ENCODE data around the gene PRKCI.
A peak's percentile ranks its signal among the peaks of the same experiment; 100 is the strongest.
"Not testable (repeated sequence)": the region's sequence is repeated elsewhere in the genome, so short reads cannot be mapped to it uniquely, and the experiment has no call there.

PRKCI gene

GRCh38 chr3:170259907-170260306, 37.7 kb downstream of the PRKCI start:
- ChIA-PET CTCF (no interaction called here), POLR2A (ENCODE audit: low non-redundant PET) (no interaction called here)
- peak overlapping the region; percentile 77; the same call in 1 of the 2 replicates for H3K27ac ChIP-seq
- DNase-seq (ENCODE audit: low spot score): peak; percentile 5
- no peak for TF ChIP-seq CTCF (conservative IDR thresholded peaks at IDR 0.05; ENCODE audit: low read depth)

- H3K27ac ChIP-seq: no peak overlapping the region
- no peak for DNase-seq (ENCODE audit: low spot score)
- no peak for TF ChIP-seq CTCF (conservative IDR thresholded peaks at IDR 0.05; ENCODE audit: low read depth)
- ChIA-PET CTCF (interaction anchor here (0.6 to 0.7 kb wide), 2 partner anchors 112 to 514 kb away, joined by 3 to 5 read pairs; no protein-coding TSS in a partner anchor), POLR2A (ENCODE audit: low non-redundant PET) (no interaction called here)
Observed at GRCh38 chr3:170267793-170268192, 45.6 kb downstream of the PRKCI start.

GRCh38 chr3:170269673-170270254, 47.5 kb downstream of the PRKCI start:
- CTCF ChIA-PET: interaction anchor here (0.6 kb wide), 1 partner anchor 355 kb away, joined by 3 read pairs; no protein-coding TSS in a partner anchor
- DNase-seq (ENCODE audit: low spot score); POLR2A ChIA-PET (ENCODE audit: low non-redundant PET); H3K27ac ChIP-seq: not testable (repeated sequence)

- H3K27ac ChIP-seq: no peak overlapping the region
- no peak for DNase-seq (ENCODE audit: low spot score)
- TF ChIP-seq CTCF (conservative IDR thresholded peaks at IDR 0.05; ENCODE audit: low read depth): no peak
- POLR2A ChIA-PET (ENCODE audit: low non-redundant PET): no interaction called here
- CTCF ChIA-PET: interaction anchor here (0.6 kb wide), 1 partner anchor 356 kb away, joined by 3 read pairs; no protein-coding TSS in a partner anchor
Observed at GRCh38 chr3:170270282-170270881, 48.2 kb downstream of the PRKCI start.

GRCh38 chr3:170274641-170275040, 52.4 kb downstream of the PRKCI start:
- ChIA-PET POLR2A (ENCODE audit: low non-redundant PET) (no interaction called here), CTCF (no interaction called here)
- TF ChIP-seq CTCF (conservative IDR thresholded peaks at IDR 0.05; ENCODE audit: low read depth): no peak
- no peak overlapping the region for H3K27ac ChIP-seq
- DNase-seq (ENCODE audit: low spot score): no peak

- CTCF ChIA-PET: interaction anchor here (0.6 to 0.7 kb wide), 2 partner anchors 44 to 142 kb away, joined by 4 to 9 read pairs; no protein-coding TSS in a partner anchor
- no peak for TF ChIP-seq CTCF (conservative IDR thresholded peaks at IDR 0.05; ENCODE audit: low read depth)
- POLR2A ChIA-PET (ENCODE audit: low non-redundant PET): no interaction called here
- no peak overlapping the region for H3K27ac ChIP-seq
- no peak for DNase-seq (ENCODE audit: low spot score)
Observed at GRCh38 chr3:170275832-170276231, 53.6 kb downstream of the PRKCI start.

GRCh38 chr3:170277311-170277710, 55.1 kb downstream of the PRKCI start:
- H3K27ac ChIP-seq; POLR2A ChIA-PET (ENCODE audit: low non-redundant PET); DNase-seq (ENCODE audit: low spot score): not testable (repeated sequence)
- CTCF ChIA-PET: interaction anchor here (0.6 kb wide), 1 partner anchor 531 kb away, joined by 5 read pairs; no protein-coding TSS in a partner anchor

Measured in RWPE1 (cell line).